A172 (cell line): ENCODE measurements around the gene AQP12B. TPM values are rescaled to one million over a fixed set of nuclear protein-coding genes. Genes with fewer than 3 reads are reported as not detected.

Experiments
- DNase-seq: peaks from one replicate; pipeline ENCODE4 v3.0.0-alpha.2; 2015; ENCODE audit warnings: low spot score
- total RNA-seq: library from RNA; depleted of rRNA; stranded (reverse); fragments of >200 nt; shearing (Covaris generic); gene quantifications from 2 replicates; pipeline ENCODE4 v1.2.3, GENCODE V29; 2014; rRNA removed

AQP12B gene
- total RNA-seq, 1 experiment from 2014 or later, result not detected

DNA sequence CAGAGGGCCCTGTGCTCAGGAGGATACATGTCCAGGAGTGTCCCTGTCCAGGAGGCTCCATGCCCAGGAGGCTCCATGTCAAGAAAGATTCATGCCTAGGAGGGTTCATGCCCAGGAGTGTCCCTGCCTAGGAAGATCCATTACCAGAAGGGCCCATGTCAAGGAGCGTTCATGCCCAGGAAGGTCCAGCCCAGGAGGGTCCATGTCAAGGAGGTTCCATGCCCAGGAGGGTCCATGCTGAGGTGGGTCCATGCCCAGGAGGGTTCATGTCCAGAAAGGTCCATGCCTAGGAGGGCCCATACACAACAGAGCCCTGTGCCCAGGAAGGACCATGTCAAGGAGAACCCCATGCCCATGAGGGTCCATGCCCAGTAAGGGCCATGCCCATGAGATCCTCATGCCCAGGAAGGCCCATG lies 50.4 kb downstream of the AQP12B start:
- no peak for DNase-seq

DNA sequence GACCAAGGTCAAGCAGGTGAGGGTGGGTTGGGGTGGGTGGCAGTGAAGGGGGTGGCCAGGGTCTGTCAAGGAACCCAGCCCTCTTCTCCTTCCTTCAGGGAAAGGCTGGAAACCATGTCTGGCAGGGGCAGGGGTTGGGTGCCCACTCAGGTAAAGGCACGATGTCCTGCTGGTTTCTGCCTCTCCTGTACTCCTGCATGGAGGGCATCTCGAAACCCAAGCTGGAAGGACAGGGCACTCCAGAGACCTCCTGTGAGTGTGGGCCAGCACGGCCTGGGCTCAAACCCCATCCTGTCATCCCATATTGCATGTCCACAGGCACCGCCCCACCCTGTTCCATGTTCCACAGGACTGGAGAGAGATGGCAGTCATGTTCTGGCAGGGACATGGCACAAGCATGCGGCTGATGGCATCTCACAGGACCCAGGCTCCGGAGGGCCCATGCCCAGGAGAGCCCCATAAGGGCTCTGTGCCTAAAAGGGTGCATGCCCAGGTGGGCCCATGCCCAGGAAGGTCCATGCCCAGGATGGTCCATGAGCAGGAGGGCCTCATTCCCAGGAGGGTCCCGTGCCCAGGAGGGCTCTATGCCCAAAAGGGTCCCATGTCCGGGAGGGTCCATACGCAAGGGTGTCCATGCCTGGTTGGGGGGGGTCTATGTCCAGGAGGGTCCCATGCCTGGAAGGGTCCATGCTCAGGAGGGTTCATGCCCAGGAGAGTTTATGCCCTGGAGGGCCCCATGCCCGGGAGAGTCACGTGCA lies 51.0 kb downstream of the AQP12B start:
- DNase-seq, result no peak

DNA sequence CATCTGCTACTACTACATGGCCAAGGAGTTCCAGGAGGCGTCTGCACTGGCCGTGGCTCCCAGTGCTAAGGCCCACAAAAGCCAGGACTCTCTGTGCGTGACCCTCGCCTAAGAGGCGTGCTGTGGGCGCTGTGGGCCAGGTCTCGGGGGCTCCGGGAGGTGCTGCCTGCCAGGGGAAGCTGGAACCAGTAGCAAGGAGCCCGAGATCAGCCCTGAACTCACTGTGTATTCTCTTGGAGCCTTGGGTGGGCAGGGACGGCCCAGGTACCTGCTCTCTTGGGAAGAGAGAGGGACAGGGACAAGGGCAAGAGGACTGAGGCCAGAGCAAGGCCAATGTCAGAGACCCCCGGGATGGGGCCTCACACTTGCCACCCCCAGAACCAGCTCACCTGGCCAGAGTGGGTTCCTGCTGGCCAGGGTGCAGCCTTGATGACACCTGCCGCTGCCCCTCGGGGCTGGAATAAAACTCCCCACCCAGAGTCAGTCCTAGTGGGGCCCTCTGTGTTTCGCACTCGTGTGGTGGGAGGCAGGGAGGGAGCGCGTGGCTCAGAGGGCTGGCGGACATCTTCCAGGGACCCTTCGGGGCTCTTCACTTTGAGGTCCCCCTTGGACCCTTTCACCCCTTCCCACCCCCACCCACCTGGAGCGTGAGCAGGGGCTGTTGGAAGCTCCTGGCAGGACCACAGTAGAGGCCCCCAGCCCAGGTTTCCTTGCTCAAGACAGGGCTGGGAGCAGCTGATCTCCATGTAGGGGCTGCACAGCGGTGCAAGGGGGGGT lies 51.7 kb downstream of the AQP12B start:
- DNase-seq, result no peak

DNA sequence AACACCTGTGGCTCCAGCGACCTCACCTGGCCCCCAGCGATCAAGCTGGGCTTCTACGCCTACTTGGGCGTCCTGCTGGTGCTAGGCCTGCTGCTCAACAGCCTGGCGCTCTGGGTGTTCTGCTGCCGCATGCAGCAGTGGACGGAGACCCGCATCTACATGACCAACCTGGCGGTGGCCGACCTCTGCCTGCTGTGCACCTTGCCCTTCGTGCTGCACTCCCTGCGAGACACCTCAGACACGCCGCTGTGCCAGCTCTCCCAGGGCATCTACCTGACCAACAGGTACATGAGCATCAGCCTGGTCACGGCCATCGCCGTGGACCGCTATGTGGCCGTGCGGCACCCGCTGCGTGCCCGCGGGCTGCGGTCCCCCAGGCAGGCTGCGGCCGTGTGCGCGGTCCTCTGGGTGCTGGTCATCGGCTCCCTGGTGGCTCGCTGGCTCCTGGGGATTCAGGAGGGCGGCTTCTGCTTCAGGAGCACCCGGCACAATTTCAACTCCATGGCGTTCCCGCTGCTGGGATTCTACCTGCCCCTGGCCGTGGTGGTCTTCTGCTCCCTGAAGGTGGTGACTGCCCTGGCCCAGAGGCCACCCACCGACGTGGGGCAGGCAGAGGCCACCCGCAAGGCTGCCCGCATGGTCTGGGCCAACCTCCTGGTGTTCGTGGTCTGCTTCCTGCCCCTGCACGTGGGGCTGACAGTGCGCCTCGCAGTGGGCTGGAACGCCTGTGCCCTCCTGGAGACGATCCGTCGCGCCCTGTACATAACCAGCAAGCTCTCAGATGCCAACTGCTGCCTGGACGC lies 52.5 kb downstream of the AQP12B start:
- DNase-seq, result no peak

DNA sequence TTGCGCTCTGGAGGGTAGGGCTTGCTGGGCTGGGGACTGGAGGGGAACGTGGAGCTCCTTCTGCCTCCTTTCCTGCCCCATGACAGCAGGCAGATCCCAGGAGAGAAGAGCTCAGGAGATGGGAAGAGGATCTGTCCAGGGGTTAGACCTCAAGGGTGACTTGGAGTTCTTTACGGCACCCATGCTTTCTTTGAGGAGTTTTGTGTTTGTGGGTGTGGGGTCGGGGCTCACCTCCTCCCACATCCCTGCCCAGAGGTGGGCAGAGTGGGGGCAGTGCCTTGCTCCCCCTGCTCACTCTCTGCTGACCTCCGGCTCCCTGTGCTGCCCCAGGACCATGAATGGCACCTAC lies 53.1 kb downstream of the AQP12B start:
- DNase-seq, result no peak

DNA sequence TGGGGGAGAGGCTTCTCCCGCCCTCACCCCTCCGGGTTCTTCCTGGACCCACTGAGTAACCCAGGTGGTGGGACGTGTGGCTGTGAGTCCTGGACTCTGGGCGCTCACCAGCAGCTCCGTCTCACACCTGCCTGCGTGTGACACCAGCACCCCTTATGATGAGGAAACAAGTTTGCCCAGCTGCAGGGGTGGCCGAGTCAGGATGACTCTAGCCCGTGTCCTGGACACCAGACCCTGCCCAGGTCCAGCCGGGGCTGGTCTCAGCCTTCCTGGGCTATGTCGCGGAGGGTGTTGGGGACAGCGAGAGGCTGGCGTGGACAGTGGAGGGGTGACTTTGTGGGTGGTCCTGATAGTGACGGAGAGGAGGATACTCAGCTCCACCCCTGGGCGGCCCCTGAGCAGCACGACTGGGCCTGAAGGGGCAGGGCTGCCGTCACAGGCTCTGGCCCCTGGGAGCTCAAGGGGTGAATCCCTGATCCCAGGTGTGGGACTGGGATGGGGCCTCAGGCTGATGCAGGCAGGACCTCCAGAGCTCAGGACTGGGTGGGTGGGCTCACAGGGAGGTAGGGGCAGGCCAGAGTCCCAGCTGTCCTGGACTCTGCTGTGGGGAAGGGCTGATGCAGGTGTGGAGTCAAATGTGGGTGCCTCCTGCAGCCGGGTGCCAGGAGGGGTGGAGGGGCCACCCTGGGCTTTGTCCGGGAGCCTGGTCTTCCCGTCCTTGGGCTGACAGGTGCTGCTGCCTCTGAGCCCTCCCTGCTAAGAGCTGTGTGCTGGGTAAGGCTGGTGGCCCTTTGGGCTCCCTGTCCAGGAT lies 53.7 kb downstream of the AQP12B start:
- DNase-seq, result no peak

DNA sequence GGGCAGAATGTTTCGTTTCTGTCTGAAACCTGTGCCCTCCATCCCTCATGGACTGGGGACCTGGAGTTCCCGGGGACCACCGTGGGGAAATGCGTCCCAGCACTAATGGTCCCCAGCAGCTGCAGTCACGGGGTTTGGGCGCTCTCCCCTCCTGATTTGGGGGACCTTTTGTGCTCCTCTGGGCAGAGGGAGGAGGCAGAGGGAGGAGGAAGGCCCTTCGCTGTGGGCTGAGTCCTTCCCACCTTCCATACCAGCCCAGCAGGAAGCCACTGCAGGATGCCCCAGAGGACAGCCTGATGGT lies 54.2 kb downstream of the AQP12B start:
- DNase-seq, result no peak

DNA sequence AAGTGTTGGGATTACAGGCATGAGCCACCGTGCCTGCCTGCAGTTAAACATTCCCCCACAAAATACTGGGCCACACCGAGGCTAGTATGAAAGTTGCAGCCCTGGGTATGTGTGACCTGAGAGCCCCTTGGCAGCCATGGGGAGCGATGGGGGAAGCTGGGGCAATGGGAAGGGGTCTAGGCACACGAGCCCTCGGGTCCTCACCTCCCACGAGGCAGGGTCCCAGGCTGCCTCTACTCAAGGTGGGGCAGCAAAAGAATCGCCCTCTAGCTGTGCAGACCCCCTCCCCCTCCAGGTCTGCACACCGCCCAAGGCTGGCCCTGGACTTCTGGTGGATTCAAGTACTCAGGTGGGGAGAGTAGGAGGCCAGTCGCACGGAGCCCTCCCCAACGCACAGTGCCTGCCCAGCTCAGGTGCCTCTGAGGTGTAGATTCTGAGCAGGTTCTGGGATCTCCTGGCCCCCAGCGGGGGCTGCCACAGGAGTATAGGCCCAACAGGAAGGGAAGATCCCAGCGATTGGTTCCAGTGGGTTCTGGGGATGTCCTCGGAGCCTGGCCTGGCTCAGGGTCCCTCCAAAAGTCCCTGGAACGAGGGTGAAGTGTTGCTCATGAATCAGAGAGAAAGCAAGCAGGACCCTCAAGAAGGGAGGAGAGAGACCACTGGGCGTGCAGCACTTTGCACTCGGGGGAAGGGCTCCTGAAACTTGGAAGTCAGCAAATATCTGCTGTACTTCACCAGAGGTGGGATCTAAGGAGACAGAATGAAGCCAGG lies 54.8 kb downstream of the AQP12B start:
- DNase-seq, result no peak

DNA sequence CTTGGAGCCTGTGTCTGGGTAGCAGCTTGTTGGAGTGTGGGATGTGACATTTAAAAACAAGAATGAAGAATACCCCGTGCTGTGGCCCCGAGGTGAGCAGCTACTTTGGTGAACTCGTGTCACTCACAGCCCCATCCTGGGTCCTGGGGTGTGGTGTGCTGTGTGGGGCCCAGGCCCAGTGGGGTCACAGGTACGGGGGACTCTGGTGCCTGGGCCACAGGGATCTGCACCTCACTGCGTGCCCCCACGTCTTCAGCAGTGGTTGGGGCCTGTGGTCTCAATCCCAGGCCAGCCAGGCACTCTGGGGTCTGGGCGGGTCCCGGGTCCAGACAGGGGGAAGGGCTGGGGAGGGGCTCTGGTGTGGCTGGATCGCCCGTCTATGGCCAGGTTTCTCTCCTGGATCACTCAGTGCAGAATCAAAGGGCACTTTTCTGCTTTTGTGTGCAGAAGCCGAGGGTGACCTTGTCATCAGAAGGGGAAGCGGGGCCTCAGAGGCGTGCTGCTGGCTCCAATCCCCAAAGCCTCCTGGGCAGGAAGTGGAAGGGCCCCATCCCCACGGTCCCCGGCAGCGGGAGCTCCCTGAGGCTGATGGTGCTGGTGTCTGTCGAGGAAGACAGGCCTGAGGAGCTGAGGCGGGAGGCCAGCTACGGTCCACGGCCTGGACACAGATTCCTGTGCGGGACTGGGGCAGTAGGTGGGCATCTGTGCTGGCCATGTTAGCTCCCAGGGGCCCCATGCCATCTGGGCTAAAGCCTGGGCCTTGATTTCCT lies 56.0 kb downstream of the AQP12B start:
- DNase-seq, result no peak

Other genes starting within 250 kb of the AQP12B start
- 182 and 198 TPM in 2 replicates for gene GPC1, start 247.2 kb downstream of the AQP12B start, total RNA-seq
- gene ANKMY1, start 124.9 kb downstream of the AQP12B start, total RNA-seq, result 8.0 and 8.9 TPM in 2 replicates
- gene DUSP28, start 122.5 kb downstream of the AQP12B start, total RNA-seq, result 12.3 and 12.6 TPM in 2 replicates
- gene RNPEPL1, start 114.4 kb downstream of the AQP12B start, total RNA-seq, result 13.5 and 19.8 TPM in 2 replicates
- 15.4 and 22.2 TPM in 2 replicates for gene CAPN10, start 96.2 kb downstream of the AQP12B start, total RNA-seq
- 0.17 and 2.7 TPM in 2 replicates for gene GPR35, start 57.4 kb downstream of the AQP12B start, total RNA-seq
- not detected in 2 replicates for gene AQP12A, start 9.0 kb upstream of the AQP12B start, total RNA-seq
- gene KIF1A, start 137.3 kb upstream of the AQP12B start, total RNA-seq, result 4.1 and 6.4 TPM in 2 replicates
- gene AGXT, start 185.9 kb upstream of the AQP12B start, total RNA-seq, result 0.07 TPM in 1 of 2 replicates, not detected in the other
- 0.22 TPM in 1 of 2 replicates, not detected in the other for gene MAB21L4, start 213.3 kb upstream of the AQP12B start, total RNA-seq
- 0.02 TPM in 1 of 2 replicates, not detected in the other for gene CROCC2, start 223.5 kb upstream of the AQP12B start, total RNA-seq